ENCODE measurements around the gene GALNT11. TPM values are rescaled to one million over a fixed set of nuclear protein-coding genes. Genes with fewer than 3 reads are reported as not detected.

Gene GALNT11
- 10 to 100 TPM; 24.8 to 32.3 TPM for total RNA-seq

DNA sequence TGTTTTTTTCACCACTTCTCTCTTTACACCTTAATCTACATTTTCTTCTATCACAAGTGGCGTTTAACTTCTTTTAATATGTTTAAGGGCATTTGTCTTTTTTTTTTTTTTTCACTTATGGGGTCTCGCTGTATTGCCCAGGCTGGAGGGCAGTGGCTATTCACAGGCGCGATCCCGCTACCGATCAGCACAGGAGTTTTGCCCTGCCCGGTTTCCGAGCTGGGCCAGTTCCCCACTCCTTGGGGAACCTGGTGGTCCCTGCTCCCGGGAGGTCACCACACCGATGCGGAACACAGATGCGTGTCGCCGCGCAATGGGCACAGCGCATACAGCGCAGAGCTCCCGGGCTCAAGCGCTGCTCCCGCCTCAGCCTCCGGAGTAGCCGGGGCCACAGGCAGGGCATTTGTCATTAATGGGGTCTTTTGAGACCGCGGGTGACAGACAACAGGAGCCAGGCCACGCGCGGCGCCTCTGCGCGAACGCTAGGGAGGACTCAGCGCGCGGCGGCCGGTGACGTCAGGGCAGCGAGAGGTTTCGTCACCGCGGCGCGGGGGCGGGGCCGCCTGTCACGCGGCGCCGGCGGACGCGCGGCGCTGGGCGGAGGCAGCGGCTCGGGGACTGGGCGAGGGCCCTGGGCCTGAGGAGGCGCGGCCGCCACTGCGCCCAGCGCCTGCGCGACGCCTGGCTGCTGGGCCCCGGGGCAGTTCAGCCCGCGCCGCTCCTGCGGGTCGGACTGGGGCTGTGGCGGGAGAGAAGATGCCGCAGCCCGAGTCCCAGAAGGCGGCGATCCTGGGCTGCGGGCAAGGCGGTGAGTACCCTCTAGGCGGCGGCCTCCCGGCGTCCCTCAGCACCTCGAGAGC lies at the start of gene GALNT11:
GALNT11 (plus strand) TSS at position 598 of the 860 bp plus-strand sequence. CDS start 68,554 bp downstream, outside the sequence.
- Mint-ChIP-seq H3K4me1 (ENCODE audit: low read depth in 2 of 2) (peaks cover 24 to 38% of the 10 kb centered on the region in 2 donors), H3K27me3 (peaks cover 0 to 6% of the 10 kb centered on the region in 2 donors), H3K9me3 (no peaks in the 10 kb centered on the region), H3K27ac (peak within 1 kb of the TSS; percentile 82 to 95), H3K36me3 (no peaks in the 10 kb centered on the region), H3K4me3 (peak within 1 kb of the TSS; percentile 73)
- ATAC-seq (peak; percentile 99), DNase-seq (ENCODE audit: low spot score) (peak; percentile 92)

DNA sequence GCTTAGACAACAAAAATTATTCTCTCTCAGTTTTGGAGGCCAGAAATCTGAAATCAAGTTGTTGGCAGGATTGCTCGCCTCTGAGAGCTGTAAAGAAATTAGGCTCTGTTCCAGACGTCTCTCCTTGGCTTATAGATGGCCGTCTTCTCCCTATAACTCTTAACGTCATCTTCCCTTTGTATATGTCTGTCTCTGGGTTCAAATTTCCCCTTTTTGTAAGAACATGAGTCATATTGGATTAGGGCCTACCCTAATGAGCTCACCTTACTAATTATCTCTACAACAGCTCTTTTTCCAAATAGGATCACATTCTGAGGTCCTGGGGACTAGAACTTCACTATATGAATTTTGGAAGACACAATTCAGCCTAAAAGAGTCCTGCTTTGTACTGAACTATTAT lies 46.9 kb upstream of the GALNT11 start:
- DNase-seq (ENCODE audit: low spot score): no peak
- no peaks in the 10 kb centered on the region for H3K9me3 Mint-ChIP-seq
- H3K27ac Mint-ChIP-seq: no peak overlapping the region
- no peaks in the 10 kb centered on the region for H3K36me3 Mint-ChIP-seq
- no peak overlapping the region for H3K4me3 Mint-ChIP-seq
- H3K27me3 Mint-ChIP-seq: peaks cover 7 to 8% of the 10 kb centered on the region in 2 donors
- ATAC-seq: no peak
- H3K4me1 Mint-ChIP-seq (ENCODE audit: low read depth in 2 of 2): no peaks in the 10 kb centered on the region

- DNase-seq (ENCODE audit: low spot score): no peak
- H3K4me1 Mint-ChIP-seq (ENCODE audit: low read depth in 2 of 2): no peaks in the 10 kb centered on the region
- H3K36me3 Mint-ChIP-seq: no peaks in the 10 kb centered on the region
- no peak overlapping the region for H3K4me3 Mint-ChIP-seq
- no peak for ATAC-seq
- peaks cover 5 to 7% of the 10 kb centered on the region in 2 donors for H3K27me3 Mint-ChIP-seq
- no peaks in the 10 kb centered on the region for H3K9me3 Mint-ChIP-seq
- no peak overlapping the region for H3K27ac Mint-ChIP-seq
Measured at GRCh38 chr7:151981223-151981622, 44.3 kb upstream of the GALNT11 start.

DNA sequence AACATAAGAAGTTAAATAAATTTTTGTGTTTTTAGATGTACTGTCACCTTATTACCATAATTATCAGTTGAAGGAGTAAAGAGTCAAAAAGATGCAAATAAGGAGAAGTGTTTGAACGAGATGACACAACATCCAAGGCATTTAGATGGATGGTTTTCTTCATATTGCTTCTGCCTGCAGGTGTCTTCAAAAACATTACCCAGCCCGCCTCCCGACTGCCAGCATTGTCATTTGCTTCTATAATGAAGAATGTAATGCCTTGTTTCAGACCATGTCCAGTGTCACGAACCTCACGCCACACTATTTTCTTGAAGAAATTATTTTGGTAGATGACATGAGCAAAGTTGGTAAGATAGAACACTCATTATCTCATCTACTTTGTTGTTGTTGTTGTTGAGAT lies 42.7 kb upstream of the GALNT11 start:
- Mint-ChIP-seq H3K36me3 (no peaks in the 10 kb centered on the region), H3K4me3 (no peak overlapping the region), H3K9me3 (no peaks in the 10 kb centered on the region), H3K27ac (no peak overlapping the region), H3K27me3 (peaks cover 5 to 7% of the 10 kb centered on the region in 2 donors), H3K4me1 (ENCODE audit: low read depth in 2 of 2) (no peaks in the 10 kb centered on the region)
- ATAC-seq (no peak), DNase-seq (ENCODE audit: low spot score) (no peak)

- no peak for ATAC-seq
- Mint-ChIP-seq H3K4me3 (no peak overlapping the region), H3K36me3 (no peaks in the 10 kb centered on the region), H3K27ac (no peak overlapping the region), H3K9me3 (no peaks in the 10 kb centered on the region), H3K27me3 (peaks cover 0 to 6% of the 10 kb centered on the region in 2 donors), H3K4me1 (ENCODE audit: low read depth in 2 of 2) (no peaks in the 10 kb centered on the region)
- DNase-seq (ENCODE audit: low spot score): no peak
Measured at GRCh38 chr7:151984612-151985011, 40.9 kb upstream of the GALNT11 start.

DNA sequence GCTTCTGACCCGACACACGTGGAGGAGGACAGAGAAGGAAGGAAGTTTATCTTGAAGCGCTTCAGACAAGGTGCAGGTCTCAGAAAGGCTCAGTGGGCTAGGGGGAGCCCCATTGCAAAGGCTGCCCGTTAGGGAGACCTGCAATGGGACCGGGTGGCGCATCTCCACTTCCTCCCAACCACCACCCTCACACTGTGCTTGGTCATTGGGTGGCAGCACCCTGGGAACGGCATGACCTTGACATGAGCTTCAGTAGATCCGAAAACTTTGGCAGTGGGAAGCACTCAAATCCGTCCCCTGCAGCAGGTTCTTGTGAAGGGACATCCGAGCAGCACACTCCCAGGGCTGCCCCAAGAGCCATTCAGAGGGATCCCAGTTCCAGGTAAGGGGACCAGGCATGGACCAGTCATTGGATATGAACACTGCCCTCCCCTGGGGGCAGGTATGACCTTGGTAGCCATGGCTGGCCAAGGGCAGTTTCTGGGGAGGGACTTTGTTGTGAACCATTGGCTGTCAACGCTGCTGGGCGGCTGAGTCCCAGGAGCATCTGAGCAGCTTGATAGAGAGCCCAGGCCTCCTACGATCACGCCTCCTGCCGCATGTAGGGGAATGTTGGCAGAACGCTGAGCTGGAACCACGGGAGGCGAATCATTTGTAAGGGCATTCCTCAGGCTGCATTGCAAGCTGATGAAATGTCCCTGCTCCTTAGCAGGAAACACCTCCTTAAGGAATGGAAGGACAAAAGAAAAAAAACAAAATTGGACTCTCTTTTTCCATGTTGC lies 37.5 kb upstream of the GALNT11 start:
- no peaks in the 10 kb centered on the region for H3K36me3 Mint-ChIP-seq
- no peak overlapping the region for H3K4me3 Mint-ChIP-seq

GRCh38 chr7:151992375-151992774 lies 33.1 kb upstream of the GALNT11 start:
- Mint-ChIP-seq H3K9me3 (no peaks in the 10 kb centered on the region), H3K36me3 (no peaks in the 10 kb centered on the region), H3K27ac (no peak overlapping the region), H3K27me3 (peaks cover 19 to 37% of the 10 kb centered on the region in 2 donors), H3K4me1 (ENCODE audit: low read depth in 2 of 2) (no peaks in the 10 kb centered on the region), H3K4me3 (no peak overlapping the region)
- DNase-seq (ENCODE audit: low spot score): no peak
- peak; percentile 70 to 73 for ATAC-seq

More for the DNA sequence above, 37.5 kb upstream of the GALNT11 start:
- ATAC-seq (no peak), DNase-seq (ENCODE audit: low spot score) (no peak)
- H3K9me3 Mint-ChIP-seq: no peaks in the 10 kb centered on the region
- H3K27ac Mint-ChIP-seq: no peak overlapping the region
- H3K27me3 Mint-ChIP-seq: peaks cover 8 to 11% of the 10 kb centered on the region in 2 donors
- no peaks in the 10 kb centered on the region for H3K4me1 Mint-ChIP-seq (ENCODE audit: low read depth in 2 of 2)

DNA sequence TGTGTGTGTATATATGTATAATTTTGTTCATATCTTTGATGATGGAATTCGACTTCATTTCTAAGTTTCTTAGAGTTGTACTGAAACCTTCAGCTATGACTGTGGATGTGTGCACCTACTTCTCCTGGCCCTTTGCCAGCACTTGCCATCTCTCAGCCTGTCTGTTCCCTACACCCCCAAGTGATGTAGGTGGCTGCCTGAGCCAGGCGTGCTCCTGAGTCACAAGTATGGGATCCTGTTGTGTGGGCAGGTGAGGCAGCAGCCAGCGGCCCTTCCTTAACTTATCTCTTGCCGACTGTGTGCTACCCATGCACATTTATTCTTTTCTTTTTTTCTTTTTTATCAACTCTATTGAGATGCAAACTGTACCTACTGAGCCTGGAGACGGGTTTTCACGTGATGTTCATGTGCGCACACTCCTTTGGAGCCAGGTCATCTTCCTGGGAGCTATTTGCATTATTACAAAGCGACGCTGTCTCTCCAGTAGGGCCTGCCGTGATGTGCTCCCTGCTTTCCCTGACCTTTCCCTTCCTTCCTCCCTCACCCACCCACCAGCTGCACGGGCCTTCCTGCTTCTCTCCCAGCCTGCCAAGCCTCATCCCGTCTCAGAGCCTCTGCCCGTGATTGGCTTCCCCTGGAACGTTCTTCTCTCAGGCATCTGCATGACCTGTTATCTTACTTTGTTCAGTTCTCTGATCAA lies 31.3 kb upstream of the GALNT11 start:
- Mint-ChIP-seq H3K4me3 (no peak overlapping the region), H3K27me3 (peaks cover 20 to 42% of the 10 kb centered on the region in 2 donors), H3K9me3 (no peaks in the 10 kb centered on the region), H3K36me3 (no peaks in the 10 kb centered on the region), H3K27ac (no peak overlapping the region), H3K4me1 (ENCODE audit: low read depth in 2 of 2) (no peaks in the 10 kb centered on the region)
- DNase-seq (ENCODE audit: low spot score) (no peak), ATAC-seq (no peak)

- DNase-seq (ENCODE audit: low spot score): no peak
- H3K27ac Mint-ChIP-seq: no peak overlapping the region
- no peaks in the 10 kb centered on the region for H3K4me1 Mint-ChIP-seq (ENCODE audit: low read depth in 2 of 2)
- H3K27me3 Mint-ChIP-seq: peaks cover 32 to 50% of the 10 kb centered on the region in 2 donors
- no peaks in the 10 kb centered on the region for H3K9me3 Mint-ChIP-seq
- no peaks in the 10 kb centered on the region for H3K36me3 Mint-ChIP-seq
- ATAC-seq: no peak
- H3K4me3 Mint-ChIP-seq: no peak overlapping the region
Measured at GRCh38 chr7:151999424-152000090, 25.9 kb upstream of the GALNT11 start.

- no peak overlapping the region for H3K4me3 Mint-ChIP-seq
- ATAC-seq (no peak), DNase-seq (ENCODE audit: low spot score) (no peak)
- no peaks in the 10 kb centered on the region for H3K9me3 Mint-ChIP-seq
- peaks cover 29 to 46% of the 10 kb centered on the region in 2 donors for H3K27me3 Mint-ChIP-seq
- no peak overlapping the region for H3K27ac Mint-ChIP-seq
- H3K36me3 Mint-ChIP-seq: no peaks in the 10 kb centered on the region
- no peaks in the 10 kb centered on the region for H3K4me1 Mint-ChIP-seq (ENCODE audit: low read depth in 2 of 2)
Measured at GRCh38 chr7:152000191-152000590, 25.3 kb upstream of the GALNT11 start.

GRCh38 chr7:152006336-152006735 lies 19.1 kb upstream of the GALNT11 start:
- Mint-ChIP-seq H3K27ac (no peak overlapping the region), H3K4me1 (ENCODE audit: low read depth in 2 of 2) (no peaks in the 10 kb centered on the region), H3K4me3 (no peak overlapping the region), H3K9me3 (no peaks in the 10 kb centered on the region), H3K36me3 (no peaks in the 10 kb centered on the region), H3K27me3 (peaks cover 17 to 25% of the 10 kb centered on the region in 2 donors)
- DNase-seq (ENCODE audit: low spot score): no peak
- ATAC-seq: no peak

GRCh38 chr7:152011860-152012259 lies 13.6 kb upstream of the GALNT11 start:
- ATAC-seq: no peak
- no peak overlapping the region for H3K4me3 Mint-ChIP-seq
- no peaks in the 10 kb centered on the region for H3K36me3 Mint-ChIP-seq

GRCh38 chr7:152013230-152013629 lies 12.2 kb upstream of the GALNT11 start:
- ATAC-seq: no peak
- Mint-ChIP-seq H3K27ac (no peak overlapping the region), H3K27me3 (peaks cover 3 to 14% of the 10 kb centered on the region in 2 donors), H3K4me1 (ENCODE audit: low read depth in 2 of 2) (no peaks in the 10 kb centered on the region), H3K9me3 (peaks cover 5% of the 10 kb centered on the region), H3K36me3 (no peaks in the 10 kb centered on the region), H3K4me3 (no peak overlapping the region)
- no peak for DNase-seq (ENCODE audit: low spot score)

More at GRCh38 chr7:152011860-152012259, 13.6 kb upstream of the GALNT11 start:
- Mint-ChIP-seq H3K9me3 (peaks cover 5% of the 10 kb centered on the region), H3K27ac (no peak overlapping the region), H3K4me1 (ENCODE audit: low read depth in 2 of 2) (no peaks in the 10 kb centered on the region), H3K27me3 (peaks cover 0 to 11% of the 10 kb centered on the region in 2 donors)
- no peak for DNase-seq (ENCODE audit: low spot score)

Data from natural killer cell treated with Interleukin-12 subunit alpha and Interleukin-12 subunit beta and Interleukin-15 and Interleukin-18, amount 100 ng/mL, for 72 hours (primary cell).